IMR-90 (cell line): ENCODE data around the gene PCBP4.

Experiments
- BHLHE40 ChIP-seq: fragments of 150-350 bp; IDR thresholded peaks from 2 replicates; pipeline ENCODE4 v1.6.1; 2016; ENCODE audit warnings: mild to moderate bottlenecking, low read depth, low read length
- FOS ChIP-seq: fragments of 150-350 bp; IDR thresholded peaks from 2 replicates; pipeline ENCODE4 v1.6.1; 2016; ENCODE audit warnings: low read depth, low read length
- POLR2A ChIP-seq: IDR thresholded peaks from 2 replicates; pipeline ENCODE4 v1.6.1; 2012; ENCODE audit warnings: mild to moderate bottlenecking, low read depth, low read length
- RCOR1 ChIP-seq: IDR thresholded peaks from 2 replicates; pipeline ENCODE4 v1.6.1; 2012; ENCODE audit warnings: mild to moderate bottlenecking, low read length, improper control_type of control experiment; ENCODE audit not compliant: insufficient replicate concordance
- RFX5 ChIP-seq: IDR thresholded peaks from 2 replicates; pipeline ENCODE4 v1.8.0; 2012; ENCODE audit warnings: low read depth, mild to moderate bottlenecking, low read length, moderate library complexity
- TF ChIP-seq, protein P1 (sequence below): conservative IDR thresholded peaks from 2 replicates; pipeline ENCODE4 v1.5.1; 2012; ENCODE audit warnings: mild to moderate bottlenecking, low read depth, low read length, improper control_type of control experiment
- TF ChIP-seq, protein P2 (sequence below): fragments of 150-350 bp; IDR thresholded peaks from 2 replicates; pipeline ENCODE4 v1.6.1; 2016; ENCODE audit warnings: low read depth, mild to moderate bottlenecking, low read length, moderate library complexity, borderline replicate concordance

DNA sequence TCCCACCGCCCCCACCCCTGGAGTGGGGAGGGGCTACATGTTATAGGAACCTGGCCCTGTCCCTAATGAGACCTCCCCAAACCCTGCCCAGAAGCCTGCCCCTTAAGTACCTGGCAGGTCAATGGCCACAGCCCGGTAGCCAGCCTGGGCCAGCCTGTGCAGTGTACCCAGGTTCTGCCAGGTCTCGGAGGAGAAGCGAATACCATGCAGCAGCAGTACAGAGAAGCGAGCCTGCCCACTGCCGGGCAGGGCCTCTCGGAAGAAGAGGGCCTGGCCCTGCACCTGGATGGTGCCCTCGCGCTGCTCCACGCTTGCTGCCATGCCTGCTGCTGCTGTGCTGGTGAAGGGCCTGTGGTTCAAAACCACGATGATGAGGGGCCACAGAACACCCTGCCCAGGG, 4.1 kb upstream of the PCBP4 start:
- TF ChIP-seq, protein P1, sequence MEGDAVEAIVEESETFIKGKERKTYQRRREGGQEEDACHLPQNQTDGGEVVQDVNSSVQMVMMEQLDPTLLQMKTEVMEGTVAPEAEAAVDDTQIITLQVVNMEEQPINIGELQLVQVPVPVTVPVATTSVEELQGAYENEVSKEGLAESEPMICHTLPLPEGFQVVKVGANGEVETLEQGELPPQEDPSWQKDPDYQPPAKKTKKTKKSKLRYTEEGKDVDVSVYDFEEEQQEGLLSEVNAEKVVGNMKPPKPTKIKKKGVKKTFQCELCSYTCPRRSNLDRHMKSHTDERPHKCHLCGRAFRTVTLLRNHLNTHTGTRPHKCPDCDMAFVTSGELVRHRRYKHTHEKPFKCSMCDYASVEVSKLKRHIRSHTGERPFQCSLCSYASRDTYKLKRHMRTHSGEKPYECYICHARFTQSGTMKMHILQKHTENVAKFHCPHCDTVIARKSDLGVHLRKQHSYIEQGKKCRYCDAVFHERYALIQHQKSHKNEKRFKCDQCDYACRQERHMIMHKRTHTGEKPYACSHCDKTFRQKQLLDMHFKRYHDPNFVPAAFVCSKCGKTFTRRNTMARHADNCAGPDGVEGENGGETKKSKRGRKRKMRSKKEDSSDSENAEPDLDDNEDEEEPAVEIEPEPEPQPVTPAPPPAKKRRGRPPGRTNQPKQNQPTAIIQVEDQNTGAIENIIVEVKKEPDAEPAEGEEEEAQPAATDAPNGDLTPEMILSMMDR: no peak
- TF ChIP-seq BHLHE40 (no peak), RFX5 (no peak), FOS (no peak), POLR2A (no peak), RCOR1 (no peak)
- TF ChIP-seq, protein P2, sequence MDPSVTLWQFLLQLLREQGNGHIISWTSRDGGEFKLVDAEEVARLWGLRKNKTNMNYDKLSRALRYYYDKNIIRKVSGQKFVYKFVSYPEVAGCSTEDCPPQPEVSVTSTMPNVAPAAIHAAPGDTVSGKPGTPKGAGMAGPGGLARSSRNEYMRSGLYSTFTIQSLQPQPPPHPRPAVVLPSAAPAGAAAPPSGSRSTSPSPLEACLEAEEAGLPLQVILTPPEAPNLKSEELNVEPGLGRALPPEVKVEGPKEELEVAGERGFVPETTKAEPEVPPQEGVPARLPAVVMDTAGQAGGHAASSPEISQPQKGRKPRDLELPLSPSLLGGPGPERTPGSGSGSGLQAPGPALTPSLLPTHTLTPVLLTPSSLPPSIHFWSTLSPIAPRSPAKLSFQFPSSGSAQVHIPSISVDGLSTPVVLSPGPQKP: no peak
